HG03571 (cell line): ENCODE data around the gene VAV2.
"Not testable (repeated sequence)": the region's sequence is repeated elsewhere in the genome, so short reads cannot be mapped to it uniquely, and the experiment has no call there.

Source experiments
- ATAC-seq: cut with Tn5 transposase; IDR thresholded peaks from one replicate; pipeline ENCODE4 v1.9.1; 2021; ENCODE audit not compliant: unreplicated experiment

The VAV2 gene

DNA sequence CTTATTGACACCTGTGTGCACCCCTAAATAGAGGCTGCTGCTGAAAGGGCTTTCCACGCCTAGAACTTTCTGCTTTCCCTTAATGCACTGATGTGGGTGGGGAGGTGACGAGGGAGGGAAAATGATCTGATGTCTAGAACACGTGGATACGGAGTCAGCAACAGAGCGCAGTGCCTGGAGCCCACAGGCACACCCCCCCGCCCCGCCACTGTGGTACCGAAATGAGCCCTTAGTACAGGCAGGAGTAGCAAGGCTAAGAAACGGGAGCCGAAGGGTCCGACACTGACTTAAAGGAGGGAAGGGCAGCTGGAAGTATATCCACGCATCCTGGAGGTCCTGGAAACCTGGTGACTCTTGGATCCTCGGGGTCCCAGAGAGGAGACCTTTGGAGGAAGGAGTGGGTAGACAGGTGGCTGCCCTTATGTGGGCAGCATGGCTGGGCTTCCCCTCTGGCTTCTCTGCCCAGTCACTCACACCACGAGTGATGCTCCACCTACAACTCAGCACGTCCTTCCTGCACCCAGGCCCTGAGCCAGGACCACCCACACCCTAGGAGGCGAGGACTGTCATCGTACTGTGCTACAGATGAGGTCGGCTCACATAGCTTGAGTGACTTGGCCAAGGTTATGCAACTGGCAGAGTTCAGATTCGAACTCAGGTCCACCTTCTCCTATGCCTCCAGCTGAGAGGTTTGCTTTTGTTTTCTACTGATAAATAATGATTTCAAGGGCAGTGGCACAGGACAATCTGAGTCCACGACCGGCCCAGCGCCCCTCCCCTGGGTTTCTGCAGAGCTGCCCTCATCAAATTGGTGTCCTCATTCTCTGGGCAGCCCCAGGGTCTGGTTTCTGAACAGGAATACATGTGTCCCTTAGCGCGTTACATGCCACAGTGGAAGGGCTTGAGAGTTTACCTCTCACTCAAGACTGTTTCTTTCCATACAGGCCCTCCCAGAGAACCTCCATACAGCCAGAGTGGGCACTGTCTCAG is 4.7 kb upstream of the VAV2 start:
- ATAC-seq: no peak

GRCh38 chr9:133995012-133995896 is 3.1 kb upstream of the VAV2 start:
- no peak for ATAC-seq

GRCh38 chr9:133994353-133995011 is 2.4 kb upstream of the VAV2 start:
- ATAC-seq: no peak

DNA sequence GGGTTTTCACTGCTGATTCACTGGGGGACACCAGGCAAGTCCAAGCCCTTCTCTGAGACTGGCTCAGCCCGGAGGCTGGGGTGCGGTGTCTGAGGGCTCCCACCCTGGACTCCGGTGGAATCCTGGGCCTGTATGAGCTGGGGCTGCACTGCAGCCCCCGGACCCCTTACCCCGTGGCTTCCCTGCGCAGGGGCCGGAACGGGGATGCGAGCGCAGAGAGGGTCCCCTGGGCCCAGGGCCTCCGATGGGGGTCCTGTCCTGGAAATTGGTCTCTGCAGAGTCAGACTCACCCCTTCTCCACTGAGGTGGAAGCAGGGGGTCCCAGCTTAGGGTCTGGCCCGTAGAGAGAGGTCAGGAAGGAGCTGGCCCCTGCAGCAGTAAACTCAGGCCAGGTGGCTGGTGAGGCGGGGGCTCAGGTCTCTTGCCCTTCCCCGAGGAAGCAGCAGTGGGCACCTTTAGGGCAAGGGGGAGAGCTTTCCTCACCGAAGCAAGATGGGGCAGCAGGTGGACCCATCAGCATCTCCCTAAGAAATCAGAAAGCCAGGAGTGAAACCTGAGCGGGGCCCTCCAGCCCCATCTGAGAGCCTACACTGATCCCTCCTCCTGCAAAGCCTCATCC is 1.6 kb upstream of the VAV2 start:
- no peak for ATAC-seq

- ATAC-seq: peak; percentile 43
Observed at GRCh38 chr9:133992780-133993634, 883 bp upstream of the VAV2 start.

DNA sequence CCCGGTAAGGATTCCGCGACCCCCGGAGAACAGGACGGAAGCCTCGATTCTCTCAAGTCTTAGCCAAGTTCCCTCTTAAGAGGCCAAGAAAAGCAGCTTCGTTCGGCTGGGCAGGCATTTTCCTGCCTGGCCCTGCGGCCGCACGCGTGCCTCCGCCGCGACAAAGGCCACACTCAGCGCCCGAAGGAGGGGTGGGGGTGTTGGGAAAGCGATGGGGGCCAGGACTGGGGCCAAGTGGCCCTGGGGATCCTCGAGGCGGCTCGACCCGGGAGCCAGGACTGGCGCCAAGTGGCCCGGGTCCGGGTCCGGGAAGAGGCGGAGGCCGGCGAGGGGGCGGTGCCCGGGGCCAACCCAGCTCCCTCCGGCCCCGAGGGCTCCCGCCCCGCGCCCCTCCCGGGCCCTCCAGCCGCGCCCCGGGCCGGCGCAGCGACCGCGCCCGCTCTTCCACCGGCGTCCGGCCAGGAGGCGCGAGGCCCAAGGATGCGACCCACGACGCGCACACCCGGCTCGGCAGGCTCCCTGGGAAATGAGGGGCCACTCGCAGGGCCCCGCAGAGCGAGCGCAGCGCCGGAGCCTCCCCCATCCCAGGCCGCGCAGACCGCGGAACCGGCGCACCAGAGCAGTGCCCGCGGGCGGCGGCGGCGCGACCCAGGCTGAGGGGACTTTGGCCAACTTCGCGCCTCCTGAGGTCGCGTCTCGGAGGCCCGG is 756 bp downstream of the VAV2 start:
- peak; percentile 6 for ATAC-seq

DNA sequence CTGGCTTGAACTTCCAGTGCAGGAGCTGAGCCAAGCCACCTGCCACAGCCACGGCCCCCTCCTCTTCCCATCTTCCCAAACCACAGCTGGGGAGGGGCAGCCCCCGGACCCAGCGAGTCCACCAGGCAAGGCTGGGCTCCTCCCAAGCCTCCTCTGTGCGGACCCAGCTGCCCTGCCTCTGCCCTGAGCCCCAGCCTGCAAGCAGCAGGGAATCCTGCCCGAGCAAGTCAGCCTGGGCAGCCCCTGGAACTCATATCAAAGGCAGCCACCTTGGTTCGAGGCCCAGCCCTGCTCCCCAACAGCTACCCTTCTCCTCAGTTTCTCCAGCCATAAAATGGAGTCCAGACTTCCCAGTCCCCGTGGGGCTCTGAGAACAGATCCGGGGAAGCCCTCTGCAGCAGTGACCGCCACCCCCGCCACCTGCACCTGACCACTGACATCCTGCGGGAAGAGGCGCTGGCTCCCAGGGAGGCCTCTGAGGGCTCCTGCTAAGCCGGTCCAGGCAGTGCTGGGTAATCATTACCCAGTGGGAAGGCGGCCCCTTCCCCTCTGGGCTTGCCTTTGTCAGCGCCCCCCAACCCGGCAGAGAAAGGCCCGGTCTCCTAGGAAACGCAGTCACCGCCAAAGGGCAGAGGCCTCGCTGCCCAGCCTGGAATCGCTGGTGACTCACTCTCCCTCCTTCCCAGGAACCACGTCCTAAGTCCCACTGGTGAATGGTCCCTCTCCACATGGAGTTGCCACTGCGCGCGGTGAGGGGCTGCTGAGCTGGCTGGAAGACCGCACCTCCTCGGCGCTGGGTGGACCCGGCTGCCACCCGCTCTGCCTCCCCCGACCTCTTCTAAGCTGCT is 1.5 kb downstream of the VAV2 start:
- ATAC-seq: no peak

DNA sequence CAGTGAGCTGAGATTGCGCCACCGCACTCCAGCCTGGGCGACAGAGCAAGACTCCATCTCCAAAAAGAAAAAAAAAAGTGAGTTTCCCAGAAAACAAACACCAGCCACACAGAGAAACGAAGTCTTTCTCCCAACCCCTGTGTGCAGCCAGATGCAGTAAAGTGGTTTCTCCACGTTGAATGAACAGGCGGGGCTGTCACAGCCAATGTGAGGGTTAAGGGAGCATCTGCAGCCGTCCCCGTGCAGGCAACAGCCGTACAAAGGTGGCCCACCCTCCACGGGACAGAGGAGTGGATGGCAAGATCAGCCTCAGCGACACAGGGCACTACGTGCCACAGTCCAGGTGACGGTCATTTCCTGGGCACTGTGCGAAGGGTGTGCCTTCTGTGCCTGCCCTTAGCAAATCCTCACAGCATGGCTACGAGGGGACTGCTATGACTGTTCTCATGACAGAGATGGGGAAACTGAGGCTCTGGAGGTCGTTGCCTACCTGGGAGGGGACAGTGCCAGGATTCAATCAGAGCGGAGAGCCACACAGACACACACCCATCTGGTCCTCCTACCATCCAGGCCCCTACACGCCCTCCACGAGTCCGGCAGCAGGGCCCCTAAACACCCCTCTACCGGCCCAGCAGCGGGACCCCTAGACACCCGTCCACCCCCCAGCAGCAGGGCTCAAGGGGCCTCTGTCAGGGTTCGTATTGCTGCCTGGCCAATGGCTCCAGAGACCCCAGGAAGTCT is 2.3 kb downstream of the VAV2 start:
- ATAC-seq: no peak

DNA sequence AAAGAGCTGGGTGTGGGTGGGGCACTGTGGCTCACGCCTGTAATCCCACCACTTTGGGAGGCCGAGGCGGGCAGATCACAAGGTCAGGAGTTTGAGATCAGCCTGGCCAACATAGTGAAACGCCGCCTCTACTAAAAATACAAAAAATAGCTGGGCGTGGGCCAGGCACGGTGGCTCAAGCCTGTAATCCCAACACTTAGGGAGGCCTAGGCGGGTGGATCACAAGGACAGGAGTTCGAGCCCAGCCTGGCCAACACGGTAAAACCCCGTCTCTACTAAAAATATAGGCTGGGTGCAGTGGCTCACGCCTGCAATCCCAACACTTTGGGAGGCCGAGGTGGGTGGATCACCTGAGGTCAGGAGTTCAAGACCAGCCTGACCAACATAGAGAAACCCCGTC is 3.4 kb downstream of the VAV2 start:
- not testable (repeated sequence) for ATAC-seq

GRCh38 chr9:133987946-133988665 is 4.0 kb downstream of the VAV2 start:
- ATAC-seq: no peak

DNA sequence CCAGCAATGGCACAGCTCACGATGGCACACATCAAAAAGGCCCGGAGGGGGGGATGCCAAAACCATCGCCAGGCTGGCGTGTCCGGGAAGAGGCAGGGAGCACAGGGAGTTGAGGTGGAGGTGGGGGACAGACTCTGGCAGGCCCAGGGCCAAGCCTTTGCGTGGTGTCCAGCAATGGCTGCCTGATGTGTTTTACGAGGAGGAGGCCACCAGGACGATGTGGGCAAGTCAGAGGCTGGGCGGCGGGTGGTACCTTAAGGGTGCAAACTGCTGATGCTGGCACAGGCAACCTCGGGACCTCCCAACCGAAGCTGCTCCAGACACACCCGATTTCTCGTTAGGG is 4.7 kb downstream of the VAV2 start:
- no peak for ATAC-seq

DNA sequence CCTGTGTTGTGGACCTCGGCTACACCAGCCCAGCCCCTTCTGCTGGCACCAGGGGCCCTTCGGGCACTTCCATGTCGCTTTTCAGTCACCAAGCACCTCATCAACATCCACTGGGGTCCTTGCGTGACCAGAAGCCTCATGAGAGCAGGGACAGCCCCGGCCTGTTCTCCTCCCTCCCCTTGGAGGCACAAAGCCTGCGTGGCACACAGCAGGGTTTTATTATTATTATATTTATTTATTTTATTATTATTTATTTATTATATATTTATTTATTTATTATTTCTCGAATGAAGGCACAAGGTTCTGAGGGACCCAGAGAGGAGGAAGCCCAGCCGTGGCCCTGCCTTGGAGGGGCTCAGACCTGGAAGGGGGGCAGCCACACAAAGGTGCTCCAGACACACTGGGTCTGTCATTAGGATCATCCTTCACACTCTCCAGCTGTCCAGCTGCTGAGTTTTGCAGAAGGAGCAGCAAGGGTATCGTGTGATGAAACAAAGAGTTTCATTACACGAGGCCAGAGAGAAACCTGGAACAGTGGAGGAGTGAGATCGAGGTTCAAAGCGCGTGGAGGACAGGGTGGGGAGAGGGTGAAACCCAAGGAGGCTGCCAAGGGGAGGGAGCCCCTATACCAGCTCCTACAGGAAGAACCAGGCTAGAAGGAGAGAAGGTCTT is 5.2 kb downstream of the VAV2 start:
- no peak for ATAC-seq

DNA sequence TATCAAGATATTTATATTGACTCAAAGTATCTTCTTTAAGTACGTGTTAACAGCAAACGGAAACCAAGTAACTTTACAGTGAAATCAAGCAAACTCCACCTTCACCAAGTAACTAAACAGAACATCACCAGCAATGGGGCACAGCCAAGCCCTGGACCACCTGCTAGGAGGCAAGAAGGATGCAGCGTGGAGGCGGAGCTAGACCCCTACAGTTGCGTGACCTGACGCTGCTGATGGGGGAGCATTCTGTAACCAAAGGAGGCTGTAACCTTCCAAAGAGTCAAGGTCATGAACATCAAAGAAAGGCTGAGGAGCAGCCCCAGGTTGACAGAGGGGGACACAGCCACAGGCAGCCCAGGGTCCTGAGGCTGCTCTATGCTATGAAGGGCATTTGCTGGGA is 6.1 kb downstream of the VAV2 start:
- ATAC-seq: no peak

DNA sequence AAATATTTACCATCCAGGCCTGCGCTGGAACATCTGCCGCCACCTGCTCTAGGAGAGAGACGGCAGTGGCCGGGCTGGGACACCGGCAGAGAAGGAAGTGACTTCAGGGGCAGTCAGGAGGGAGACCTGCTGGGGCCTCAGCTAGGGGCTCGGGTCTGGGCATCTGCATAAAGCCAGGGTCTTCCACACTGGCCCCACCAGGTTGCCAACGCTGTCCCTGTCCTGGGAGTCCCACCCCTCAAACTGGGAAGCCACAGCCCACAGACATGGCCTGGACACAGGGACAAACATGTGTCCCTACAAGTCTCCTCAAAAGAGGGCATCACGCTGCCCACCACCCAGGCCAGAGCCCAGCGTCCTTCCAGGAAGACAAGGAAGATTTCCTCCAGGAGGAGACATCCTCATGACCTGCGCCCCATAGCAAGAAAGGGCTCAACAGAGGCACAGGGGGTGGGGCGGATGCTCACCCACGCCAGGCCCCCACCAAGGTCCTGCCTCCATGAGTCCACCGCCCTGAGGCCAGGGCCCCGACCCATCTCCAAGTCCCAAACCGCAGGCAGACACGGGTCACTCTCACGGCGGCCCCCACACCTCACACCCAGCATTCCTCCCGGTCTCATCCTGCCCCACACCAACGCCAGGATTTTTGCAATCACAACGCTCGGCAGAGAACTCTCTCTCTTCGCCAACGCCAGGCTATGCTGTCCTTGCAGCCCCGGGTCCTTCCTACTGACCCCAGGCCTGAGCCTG is 9.0 kb downstream of the VAV2 start:
- ATAC-seq: no peak

DNA sequence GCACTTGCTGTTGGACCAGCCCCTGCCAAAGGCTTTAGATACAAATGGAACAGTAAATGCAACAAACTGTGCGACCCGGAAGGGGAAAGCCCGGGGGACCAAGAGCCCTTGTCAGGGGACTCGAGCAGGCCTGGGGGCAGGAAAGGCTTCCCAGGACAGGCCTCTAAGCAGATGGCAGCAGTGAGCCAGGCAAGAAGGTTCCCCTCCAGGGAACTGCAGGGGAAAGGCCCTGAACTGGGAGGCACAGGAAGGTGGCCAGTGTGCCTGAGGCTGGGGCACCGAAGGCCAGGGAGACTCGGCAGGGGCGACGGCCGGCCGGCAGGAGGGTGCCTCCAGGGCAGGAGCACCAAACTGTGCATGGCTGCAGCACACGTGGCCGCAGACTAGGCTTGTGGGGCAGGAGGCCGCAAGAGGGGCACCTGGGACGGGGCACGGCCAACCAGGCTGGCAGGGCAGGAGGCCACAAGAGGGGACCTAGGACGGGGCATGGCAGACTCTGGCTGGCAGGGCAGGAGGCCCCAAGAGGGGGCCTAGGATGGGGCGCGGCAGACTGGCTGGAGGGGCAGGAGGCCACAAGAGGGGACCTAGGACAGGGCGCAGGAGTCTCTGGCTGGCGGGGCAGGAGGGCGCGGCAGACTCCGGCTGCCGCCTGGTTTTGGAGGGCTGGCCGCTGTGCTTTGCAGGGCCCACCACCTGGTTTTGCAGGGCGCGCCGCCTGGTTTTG is 10.0 kb downstream of the VAV2 start:
- no peak for ATAC-seq
